K562 (cell line): Measurements from ENCODE around the gene CCDC9B. TPM values are rescaled to one million over a fixed set of nuclear protein-coding genes. Genes with fewer than 3 reads are reported as not detected.
A peak's percentile ranks its signal among the peaks of the same experiment; 100 is the strongest.

Experiments used
- ADNP ChIP-seq: fragments of 200-800 bp; sonication (Bioruptor generic); IDR thresholded peaks from 2 replicates; pipeline ENCODE4 v1.6.1; 2016; ENCODE audit warnings: missing genetic modification characterization, missing compliant biosample characterization
- ARNT ChIP-seq, 2 experiments: fragments of 450-650 bp; IDR thresholded peaks; 2 replicates each; pipeline ENCODE4 v1.6.1; 2016; ENCODE audit warnings: mild to moderate bottlenecking in 1 of 2
- BCOR ChIP-seq: fragments of 450-650 bp; IDR thresholded peaks from 2 replicates; pipeline ENCODE4 v1.6.1; 2016
- BMI1 ChIP-seq: fragments of 150-350 bp; IDR thresholded peaks from 2 replicates; pipeline ENCODE4 v1.6.1; 2014; ENCODE audit warnings: low read length
- CXXC5 ChIP-seq: fragments of 250-450 bp; sonication (Bioruptor Pico); IDR thresholded peaks from 2 replicates; pipeline ENCODE4 v1.8.0; 2022; ENCODE audit warnings: inconsistent platforms, mild to moderate bottlenecking, moderate library complexity
- ESRRA ChIP-seq: fragments of 450-650 bp; IDR thresholded peaks from 2 replicates; pipeline ENCODE4 v1.6.1; 2014; ENCODE audit warnings: low read depth, mild to moderate bottlenecking, moderate library complexity, borderline replicate concordance
- EZH2 ChIP-seq: IDR thresholded peaks from 2 replicates; pipeline ENCODE4 v1.6.1; 2012; ENCODE audit warnings: low read depth, mild to moderate bottlenecking, inconsistent platforms, low read length, borderline replicate concordance
- FOXJ3 ChIP-seq: sonication (generic); formaldehyde crosslinking; IDR thresholded peaks from 2 replicates; pipeline ENCODE4 v1.4.0; 2020; ENCODE audit warnings: mild to moderate bottlenecking, missing genetic modification reagents
- FOXP4 ChIP-seq: sonication (generic); formaldehyde crosslinking; IDR thresholded peaks from 2 replicates; pipeline ENCODE4 v1.8.0; 2022; ENCODE audit warnings: mild to moderate bottlenecking, missing genetic modification reagents, borderline replicate concordance
- HLTF ChIP-seq: fragments of 450-650 bp; IDR thresholded peaks from 2 replicates; pipeline ENCODE4 v1.6.1; 2016
- IFI16 ChIP-seq: fragments of 250-450 bp; sonication (Bioruptor Pico); IDR thresholded peaks from 2 replicates; pipeline ENCODE4 v2.1.2; 2022; ENCODE audit warnings: mild to moderate bottlenecking, inconsistent platforms
- NR2F6 ChIP-seq: fragments of 450-650 bp; formaldehyde crosslinking; IDR thresholded peaks from 2 replicates; pipeline ENCODE4 v1.4.0; 2020; ENCODE audit warnings: mild to moderate bottlenecking
- RFX1 ChIP-seq: fragments of 450-650 bp; IDR thresholded peaks from 2 replicates; pipeline ENCODE4 v1.6.1; 2016; ENCODE audit warnings: mild to moderate bottlenecking, moderate library complexity
- RFX5 ChIP-seq: IDR thresholded peaks from 2 replicates; pipeline ENCODE4 v1.6.1; 2011; ENCODE audit warnings: low read depth, mild to moderate bottlenecking, improper control_type of control experiment, low read length
- RNF219 ChIP-seq: fragments of 250-450 bp; sonication (Bioruptor Pico); IDR thresholded peaks from 2 replicates; pipeline ENCODE4 v1.5.0; 2022; ENCODE audit warnings: mild to moderate bottlenecking
- SMAD4 ChIP-seq: fragments of 250-450 bp; sonication (Bioruptor Pico); conservative IDR thresholded peaks from 2 replicates; pipeline ENCODE4 v1.8.0; 2021; ENCODE audit warnings: inconsistent platforms, mild to moderate bottlenecking, moderate library complexity
- SMARCA4 ChIP-seq: fragments of 450-650 bp; IDR thresholded peaks from 2 replicates; pipeline ENCODE4 v1.6.1; 2016
- SP1 ChIP-seq: sonication (generic); formaldehyde crosslinking; IDR thresholded peaks from 2 replicates; pipeline ENCODE4 v1.8.1; 2022; ENCODE audit warnings: mild to moderate bottlenecking, missing genetic modification reagents
- XRCC4 ChIP-seq: IDR thresholded peaks from one replicate; pipeline ENCODE4 v1.6.1; 2011; ENCODE audit not compliant: insufficient read depth, insufficient read length; ENCODE audit errors: extremely low read depth
- ZBTB11 ChIP-seq, 3 experiments: fragments of 200-800 bp in 1 of 3; fragments of 250-450 bp in 1 of 3; fragments of 450-650 bp in 1 of 3; sonication (Bioruptor Pico) in 1 of 3; sonication (Bioruptor generic) in 1 of 3; formaldehyde crosslinking in 1 of 3; IDR thresholded peaks; 2 replicates each; pipeline versions ENCODE4 v1.6.1 to v1.8.0; 2016 to 2022; ENCODE audit warnings: mild to moderate bottlenecking in 2 of 3, missing genetic modification characterization in 2 of 3, missing compliant biosample characterization in 1 of 3, moderate library complexity in 1 of 3
- ZBTB43 ChIP-seq: sonication (generic); formaldehyde crosslinking; IDR thresholded peaks from 2 replicates; pipeline ENCODE4 v1.8.0; 2023; ENCODE audit warnings: mild to moderate bottlenecking, missing genetic modification reagents
- ZFPM2 ChIP-seq: fragments of 250-450 bp; sonication (Bioruptor Pico); IDR thresholded peaks from 2 replicates; pipeline ENCODE4 v1.5.1; 2022; ENCODE audit warnings: mild to moderate bottlenecking
- polyA plus RNA-seq, 8 experiments: library from polyadenylated mRNA; depleted of rRNA in 4 of 8; stranded (reverse) in 5 of 8; unstranded in 3 of 8; fragments of >200 nt; fragmentation: Nextera tagmentation in 2 of 8; fragmentation: Illumina TruSeq in 1 of 8; extraction: Ambion mirVana in 2 of 8; extraction: Trizol in 1 of 8; gene quantifications; 2 replicates each; pipeline versions ENCODE4 v1.2.1 to v1.2.3, GENCODE V29; 2011 to 2014; ENCODE audit warnings: inconsistent platforms in 1 of 8, missing spikeins in 1 of 8
- total RNA-seq, 7 experiments: library from RNA; depleted of rRNA in 6 of 7; stranded (reverse); fragments of >200 nt in 6 of 7; fragmentation: Illumina TruSeq in 2 of 7; extraction: Trizol in 2 of 7; gene quantifications; 2 replicates each; pipeline versions ENCODE4 v1.2.1 to v1.2.3, GENCODE V29; 2011 to 2021; ENCODE audit warnings: low replicate concordance in 1 of 7

The CCDC9B gene
- total and polyA plus RNA-seq, 9 of the 15 experiments (the other 6 are each of a cell fraction or from before 2014, with no cell fraction given), result 0.01 to 0.47 (median 0.15) TPM; not detected in 1

- TF ChIP-seq ZBTB11 (CRISPR knock-in tag; IDR thresholded peaks at IDR 0.05) (peak in 1 of 3 experiments; percentile 54; a peak in 1 of 6 replicates), CXXC5 (CRISPR knock-in tag) (0 out of 2 replicates have a peak, but pooled peaks have one; percentile 28), SMAD4 (CRISPR knock-in tag) (peak; percentile 70; the same call in 1 of the 2 replicates), IFI16 (CRISPR knock-in tag) (no peak), ZFPM2 (CRISPR knock-in tag) (no peak), SP1 (CRISPR knock-in tag) (peak; percentile 59; the same call in 1 of the 2 replicates), XRCC4 (no peak), SMARCA4 (peak; percentile 76), RFX5 (no peak), ARNT (IDR thresholded peaks at IDR 0.05) (peak in 1 of 2 experiments; percentile 52; a peak in 1 of 4 replicates), RNF219 (CRISPR knock-in tag) (no peak), HLTF (no peak), NR2F6 (CRISPR knock-in tag) (no peak), ESRRA (peak; percentile 52; the same call in 1 of the 2 replicates), FOXP4 (CRISPR knock-in tag) (no peak), ADNP (no peak), BCOR (no peak), FOXJ3 (no peak), RFX1 (no peak), BMI1 (no peak), ZBTB43 (CRISPR knock-in tag) (no peak), EZH2 (no peak)
These were observed 10.3 kb downstream of the CCDC9B start (continued) for GRCh38 chr15:40330368-40330836.
